HepG2 (cell line): ENCODE data around the gene INO80B. TPM values are rescaled to one million over a fixed set of nuclear protein-coding genes. Genes with fewer than 3 reads are reported as not detected.

Source experiments
- CBX2 ChIP-seq, 2 experiments: fragments of 200-600 bp in 1 of 2; sonication (generic); formaldehyde crosslinking in 1 of 2; IDR thresholded peaks; 2 replicates each; pipeline versions ENCODE4 v1.7.0 to v1.8.1; 2018 to 2022; ENCODE audit warnings: low read depth in 2 of 2, low read length in 1 of 2, mild to moderate bottlenecking in 1 of 2, missing genetic modification reagents in 1 of 2
- ELF4 ChIP-seq: sonication (generic); formaldehyde crosslinking; IDR thresholded peaks from 2 replicates; pipeline ENCODE4 v1.5.0; 2020; ENCODE audit warnings: missing genetic modification reagents, mild to moderate bottlenecking, moderate library complexity, borderline replicate concordance
- MLLT10 ChIP-seq: sonication (generic); formaldehyde crosslinking; IDR thresholded peaks from 2 replicates; pipeline ENCODE4 v1.4.0; 2020; ENCODE audit warnings: missing genetic modification reagents
- MZF1 ChIP-seq: sonication (generic); formaldehyde crosslinking; IDR thresholded peaks from 2 replicates; pipeline ENCODE4 v1.8.1; 2023; ENCODE audit warnings: mild to moderate bottlenecking, missing genetic modification reagents, borderline replicate concordance
- RFX1 ChIP-seq: fragments of 450-650 bp; IDR thresholded peaks from 2 replicates; pipeline ENCODE4 v1.6.1; 2017
- SAFB2 ChIP-seq: sonication (generic); formaldehyde crosslinking; IDR thresholded peaks from 2 replicates; pipeline ENCODE4 v1.5.1; 2020; ENCODE audit warnings: missing genetic modification reagents, low read depth, mild to moderate bottlenecking, borderline replicate concordance
- TBP ChIP-seq: sonication (generic); formaldehyde crosslinking; IDR thresholded peaks from 2 replicates; pipeline ENCODE4 v1.5.0; 2020; ENCODE audit warnings: missing genetic modification reagents
- ZBTB14 ChIP-seq: sonication (generic); formaldehyde crosslinking; IDR thresholded peaks from 2 replicates; pipeline ENCODE4 v1.4.0; 2020; ENCODE audit warnings: missing genetic modification reagents
- ZFAT ChIP-seq: sonication (generic); formaldehyde crosslinking; conservative IDR thresholded peaks from 2 replicates; pipeline ENCODE4 v1.8.1; 2023; ENCODE audit warnings: missing genetic modification reagents, inconsistent platforms
- ZNF510 ChIP-seq: sonication (generic); formaldehyde crosslinking; IDR thresholded peaks from 2 replicates; pipeline ENCODE4 v1.4.0; 2020; ENCODE audit warnings: low read depth, mild to moderate bottlenecking, missing genetic modification reagents
- ZNF563 ChIP-seq: sonication (generic); formaldehyde crosslinking; IDR thresholded peaks from 2 replicates; pipeline ENCODE4 v1.8.0; 2022; ENCODE audit warnings: mild to moderate bottlenecking, moderate library complexity, missing genetic modification reagents
- ZNF672 ChIP-seq: sonication (generic); formaldehyde crosslinking; IDR thresholded peaks from 2 replicates; pipeline ENCODE4 v1.8.1; 2022; ENCODE audit warnings: missing genetic modification reagents
- polyA plus RNA-seq, 8 experiments: library from polyadenylated mRNA; depleted of rRNA in 3 of 8; stranded (reverse) in 7 of 8; unstranded in 1 of 8; fragments of >200 nt; fragmentation: Illumina TruSeq in 4 of 8; extraction: Trizol in 4 of 8; gene quantifications; 2 replicates each; pipeline versions ENCODE4 v1.2.1 to v1.2.3, GENCODE V29; 2011 to 2016; ENCODE audit warnings: low read depth in 4 of 8, missing spikeins in 1 of 8, mixed read lengths in 1 of 8; ENCODE audit not compliant: insufficient read depth in 1 of 8
- total RNA-seq, 5 experiments: library from RNA; depleted of rRNA; stranded (reverse); fragments of >200 nt; fragmentation: Illumina TruSeq; extraction: Trizol; gene quantifications; 2 replicates each; pipeline ENCODE4 v1.2.3, GENCODE V29; 2016; ENCODE audit warnings: low read depth in 1 of 5
- TF ChIP-seq, protein P1 (sequence below): sonication (generic); formaldehyde crosslinking; conservative IDR thresholded peaks from 2 replicates; pipeline ENCODE4 v1.4.0; 2020; ENCODE audit warnings: missing genetic modification reagents
- TF ChIP-seq, protein P2 (sequence below): sonication (generic); formaldehyde crosslinking; IDR thresholded peaks from 2 replicates; pipeline ENCODE4 v1.8.1; 2022; ENCODE audit warnings: mild to moderate bottlenecking, missing genetic modification reagents
- TF ChIP-seq, protein P3 (sequence below): IDR thresholded peaks from 2 replicates; pipeline ENCODE4 v1.6.1; 2016; ENCODE audit warnings: low read depth, missing genetic modification reagents, missing compliant biosample characterization
- TF ChIP-seq, protein P4 (sequence below): sonication (generic); formaldehyde crosslinking; IDR thresholded peaks from 2 replicates; pipeline ENCODE4 v1.4.0; 2020; ENCODE audit warnings: missing genetic modification reagents

Gene INO80B
- total and polyA plus RNA-seq, 2 of the 13 experiments (the other 11 are each of a cell fraction or from before 2014, with no cell fraction given), result 6.2 to 14.5 TPM

- TF ChIP-seq, protein P1, sequence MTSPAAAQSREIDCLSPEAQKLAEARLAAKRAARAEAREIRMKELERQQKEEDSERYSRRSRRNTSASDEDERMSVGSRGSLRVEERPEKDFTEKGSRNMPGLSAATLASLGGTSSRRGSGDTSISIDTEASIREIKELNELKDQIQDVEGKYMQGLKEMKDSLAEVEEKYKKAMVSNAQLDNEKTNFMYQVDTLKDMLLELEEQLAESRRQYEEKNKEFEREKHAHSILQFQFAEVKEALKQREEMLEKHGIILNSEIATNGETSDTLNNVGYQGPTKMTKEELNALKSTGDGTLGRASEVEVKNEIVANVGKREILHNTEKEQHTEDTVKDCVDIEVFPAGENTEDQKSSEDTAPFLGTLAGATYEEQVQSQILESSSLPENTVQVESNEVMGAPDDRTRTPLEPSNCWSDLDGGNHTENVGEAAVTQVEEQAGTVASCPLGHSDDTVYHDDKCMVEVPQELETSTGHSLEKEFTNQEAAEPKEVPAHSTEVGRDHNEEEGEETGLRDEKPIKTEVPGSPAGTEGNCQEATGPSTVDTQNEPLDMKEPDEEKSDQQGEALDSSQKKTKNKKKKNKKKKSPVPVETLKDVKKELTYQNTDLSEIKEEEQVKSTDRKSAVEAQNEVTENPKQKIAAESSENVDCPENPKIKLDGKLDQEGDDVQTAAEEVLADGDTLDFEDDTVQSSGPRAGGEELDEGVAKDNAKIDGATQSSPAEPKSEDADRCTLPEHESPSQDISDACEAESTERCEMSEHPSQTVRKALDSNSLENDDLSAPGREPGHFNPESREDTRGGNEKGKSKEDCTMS (CRISPR knock-in tag), result no peak
- TF ChIP-seq RFX1, result no peak
- peak; percentile 64; the same call in 1 of the 2 replicates for TF ChIP-seq ZNF510 (CRISPR knock-in tag)
- TF ChIP-seq, protein P2, sequence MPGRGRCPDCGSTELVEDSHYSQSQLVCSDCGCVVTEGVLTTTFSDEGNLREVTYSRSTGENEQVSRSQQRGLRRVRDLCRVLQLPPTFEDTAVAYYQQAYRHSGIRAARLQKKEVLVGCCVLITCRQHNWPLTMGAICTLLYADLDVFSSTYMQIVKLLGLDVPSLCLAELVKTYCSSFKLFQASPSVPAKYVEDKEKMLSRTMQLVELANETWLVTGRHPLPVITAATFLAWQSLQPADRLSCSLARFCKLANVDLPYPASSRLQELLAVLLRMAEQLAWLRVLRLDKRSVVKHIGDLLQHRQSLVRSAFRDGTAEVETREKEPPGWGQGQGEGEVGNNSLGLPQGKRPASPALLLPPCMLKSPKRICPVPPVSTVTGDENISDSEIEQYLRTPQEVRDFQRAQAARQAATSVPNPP, result 0 out of 2 replicates have a peak, but pooled peaks have one; percentile 21
- TF ChIP-seq SAFB2 (CRISPR knock-in tag), result peak; percentile 21
- TF ChIP-seq ZBTB14, result no peak
- TF ChIP-seq ZNF672 (CRISPR knock-in tag), result 0 out of 2 replicates have a peak, but pooled peaks have one; percentile 62
- TF ChIP-seq ELF4 (CRISPR knock-in tag), result peak; percentile 65
- TF ChIP-seq MLLT10 (CRISPR knock-in tag), result no peak
- TF ChIP-seq, protein P3, sequence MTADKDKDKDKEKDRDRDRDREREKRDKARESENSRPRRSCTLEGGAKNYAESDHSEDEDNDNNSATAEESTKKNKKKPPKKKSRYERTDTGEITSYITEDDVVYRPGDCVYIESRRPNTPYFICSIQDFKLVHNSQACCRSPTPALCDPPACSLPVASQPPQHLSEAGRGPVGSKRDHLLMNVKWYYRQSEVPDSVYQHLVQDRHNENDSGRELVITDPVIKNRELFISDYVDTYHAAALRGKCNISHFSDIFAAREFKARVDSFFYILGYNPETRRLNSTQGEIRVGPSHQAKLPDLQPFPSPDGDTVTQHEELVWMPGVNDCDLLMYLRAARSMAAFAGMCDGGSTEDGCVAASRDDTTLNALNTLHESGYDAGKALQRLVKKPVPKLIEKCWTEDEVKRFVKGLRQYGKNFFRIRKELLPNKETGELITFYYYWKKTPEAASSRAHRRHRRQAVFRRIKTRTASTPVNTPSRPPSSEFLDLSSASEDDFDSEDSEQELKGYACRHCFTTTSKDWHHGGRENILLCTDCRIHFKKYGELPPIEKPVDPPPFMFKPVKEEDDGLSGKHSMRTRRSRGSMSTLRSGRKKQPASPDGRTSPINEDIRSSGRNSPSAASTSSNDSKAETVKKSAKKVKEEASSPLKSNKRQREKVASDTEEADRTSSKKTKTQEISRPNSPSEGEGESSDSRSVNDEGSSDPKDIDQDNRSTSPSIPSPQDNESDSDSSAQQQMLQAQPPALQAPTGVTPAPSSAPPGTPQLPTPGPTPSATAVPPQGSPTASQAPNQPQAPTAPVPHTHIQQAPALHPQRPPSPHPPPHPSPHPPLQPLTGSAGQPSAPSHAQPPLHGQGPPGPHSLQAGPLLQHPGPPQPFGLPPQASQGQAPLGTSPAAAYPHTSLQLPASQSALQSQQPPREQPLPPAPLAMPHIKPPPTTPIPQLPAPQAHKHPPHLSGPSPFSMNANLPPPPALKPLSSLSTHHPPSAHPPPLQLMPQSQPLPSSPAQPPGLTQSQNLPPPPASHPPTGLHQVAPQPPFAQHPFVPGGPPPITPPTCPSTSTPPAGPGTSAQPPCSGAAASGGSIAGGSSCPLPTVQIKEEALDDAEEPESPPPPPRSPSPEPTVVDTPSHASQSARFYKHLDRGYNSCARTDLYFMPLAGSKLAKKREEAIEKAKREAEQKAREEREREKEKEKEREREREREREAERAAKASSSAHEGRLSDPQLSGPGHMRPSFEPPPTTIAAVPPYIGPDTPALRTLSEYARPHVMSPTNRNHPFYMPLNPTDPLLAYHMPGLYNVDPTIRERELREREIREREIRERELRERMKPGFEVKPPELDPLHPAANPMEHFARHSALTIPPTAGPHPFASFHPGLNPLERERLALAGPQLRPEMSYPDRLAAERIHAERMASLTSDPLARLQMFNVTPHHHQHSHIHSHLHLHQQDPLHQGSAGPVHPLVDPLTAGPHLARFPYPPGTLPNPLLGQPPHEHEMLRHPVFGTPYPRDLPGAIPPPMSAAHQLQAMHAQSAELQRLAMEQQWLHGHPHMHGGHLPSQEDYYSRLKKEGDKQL (CRISPR knock-in tag), result no peak; the same call in 1 of the 2 replicates
- no peak for TF ChIP-seq ZFAT (CRISPR knock-in tag)
- TF ChIP-seq TBP (CRISPR knock-in tag), result no peak
- peak; percentile 80 for TF ChIP-seq ZNF563 (CRISPR knock-in tag)
- TF ChIP-seq, protein P4, sequence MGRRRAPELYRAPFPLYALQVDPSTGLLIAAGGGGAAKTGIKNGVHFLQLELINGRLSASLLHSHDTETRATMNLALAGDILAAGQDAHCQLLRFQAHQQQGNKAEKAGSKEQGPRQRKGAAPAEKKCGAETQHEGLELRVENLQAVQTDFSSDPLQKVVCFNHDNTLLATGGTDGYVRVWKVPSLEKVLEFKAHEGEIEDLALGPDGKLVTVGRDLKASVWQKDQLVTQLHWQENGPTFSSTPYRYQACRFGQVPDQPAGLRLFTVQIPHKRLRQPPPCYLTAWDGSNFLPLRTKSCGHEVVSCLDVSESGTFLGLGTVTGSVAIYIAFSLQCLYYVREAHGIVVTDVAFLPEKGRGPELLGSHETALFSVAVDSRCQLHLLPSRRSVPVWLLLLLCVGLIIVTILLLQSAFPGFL (CRISPR knock-in tag), result no peak
- no peak for TF ChIP-seq MZF1 (CRISPR knock-in tag)
- no peak for TF ChIP-seq CBX2 (IDR thresholded peaks at IDR 0.05; ENCODE audit: low read depth, low read length)
- no peak for TF ChIP-seq CBX2 (CRISPR knock-in tag; IDR thresholded peaks at IDR 0.05; ENCODE audit: low read depth)
Observed at GRCh38 chr2:74482801-74483674, 28.2 kb downstream of the INO80B start, which contains the start of the genes CCDC142 and TTC31 (continued).
